GM12873 (cell line): ENCODE data around the gene PRR7.

Source experiments
- CTCF ChIP-seq: IDR thresholded peaks from 2 replicates; pipeline ENCODE4 v1.5.1; 2012; ENCODE audit warnings: low read depth, mild to moderate bottlenecking, moderate library complexity, low read length, control low read depth; ENCODE audit not compliant: insufficient read depth; ENCODE audit errors: missing control alignments

The PRR7 gene

GRCh38 chr5:177458912-177459350 is 12.3 kb downstream of the PRR7 start:
- TF ChIP-seq CTCF = no peak

GRCh38 chr5:177459357-177459756 is 12.7 kb downstream of the PRR7 start:
- no peak for TF ChIP-seq CTCF

GRCh38 chr5:177459819-177460628 is 13.4 kb downstream of the PRR7 start:
- no peak for TF ChIP-seq CTCF

GRCh38 chr5:177462021-177462670 is 15.5 kb downstream of the PRR7 start:
- TF ChIP-seq CTCF = no peak

- no peak for TF ChIP-seq CTCF
Observed at GRCh38 chr5:177465044-177465443, 18.4 kb downstream of the PRR7 start.

GRCh38 chr5:177466861-177467260 is 20.2 kb downstream of the PRR7 start:
- TF ChIP-seq CTCF = no peak

GRCh38 chr5:177467436-177467835 is 20.8 kb downstream of the PRR7 start:
- no peak for TF ChIP-seq CTCF
